ENCODE data around the gene ZNF341. TPM values are rescaled to one million over a fixed set of nuclear protein-coding genes. Genes with fewer than 3 reads are reported as not detected.
A peak's percentile ranks its signal among the peaks of the same experiment; 100 is the strongest.

ZNF341 gene
- total and polyA plus RNA-seq, 2 donors (not counting 1 experiment from before 2014, with no cell fraction given): 9.1 to 10.9 TPM

DNA sequence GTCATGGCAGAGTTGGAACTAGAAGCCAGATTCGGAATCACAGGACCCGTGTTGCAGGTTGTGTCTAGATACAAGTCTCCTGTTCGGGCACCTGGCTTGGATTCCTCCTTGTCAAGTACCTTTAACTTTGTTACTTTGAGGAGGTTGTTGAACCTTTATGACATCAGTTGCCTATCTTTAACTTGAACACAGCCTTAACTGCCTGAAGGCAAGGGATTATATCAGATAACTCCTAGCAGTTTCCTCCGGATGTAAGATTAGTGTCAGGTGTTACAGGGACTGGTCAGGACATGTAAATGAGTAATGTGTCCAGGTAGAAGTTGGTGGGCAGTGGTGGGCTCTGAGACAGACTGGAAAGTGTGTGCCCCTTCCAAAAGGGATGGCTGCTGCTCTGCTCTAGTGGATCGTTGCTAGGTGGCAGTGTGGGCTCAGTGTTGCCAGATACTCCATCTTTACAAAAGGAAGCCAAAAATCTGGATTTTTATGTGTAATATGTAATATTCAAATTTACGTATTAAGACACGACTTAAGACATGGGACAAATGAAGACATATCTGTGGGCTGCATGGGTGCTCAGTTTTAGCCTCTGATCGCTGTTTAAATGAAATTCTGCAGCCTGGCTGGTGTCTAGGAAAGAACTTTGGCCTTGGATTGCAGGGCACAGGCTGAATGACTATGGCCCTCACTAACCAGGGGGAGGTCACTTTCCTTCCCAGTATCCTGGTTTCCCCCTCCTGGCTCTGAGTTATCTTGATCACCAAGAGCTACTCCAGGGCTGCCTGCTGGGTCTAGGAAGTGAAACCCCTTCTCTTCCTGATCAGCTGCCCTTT lies 106.5 kb downstream of the ZNF341 start:
- intact Hi-C loops (cut with micrococcal nuclease): no loop called here
- peaks cover 53 to 66% of the 10 kb centered on the region in 2 donors for H3K4me1 ChIP-seq (ENCODE audit: control insufficient read depth in 2 of 2, insufficient read depth in 2 of 2, low read length in 2 of 2)
- H3K27ac ChIP-seq (ENCODE audit: low read length in 2 of 2): peak overlapping the region in 1 of 2 donors; percentile 3
- Mint-ChIP-seq H3K4me1 (peaks cover 86% of the 10 kb centered on the region), H3K27me3 (no peaks in the 10 kb centered on the region), H3K9me3 (ENCODE audit: insufficient read depth) (no peaks in the 10 kb centered on the region), H3K27ac (peak overlapping the region; percentile 20), H3K4me3 (no peak overlapping the region)
- POLR2A ChIA-PET: no interaction called here
- H3K9ac ChIP-seq (ENCODE audit: low read length): peak overlapping the region; percentile 28
- H3K9me3 ChIP-seq (ENCODE audit: control extremely low read depth in 1 of 3, control insufficient read depth in 2 of 3, insufficient read depth in 1 of 3, low read length in 2 of 3): no peaks in the 10 kb centered on the region
- H3K36me3 ChIP-seq (replicated peaks in 1 of 2; ENCODE audit: control extremely low read depth in 1 of 2, control insufficient read depth in 1 of 2, extremely low read depth in 1 of 2, insufficient read depth in 2 of 2, low read length in 1 of 2): peaks cover 0 to 22% of the 10 kb centered on the region in 2 experiments
- peaks cover 100% of the 10 kb centered on the region for H3K79me2 ChIP-seq (ENCODE audit: control insufficient read depth, insufficient read depth, low read length)
- H3K4me3 ChIP-seq (ENCODE audit: control extremely low read depth in 1 of 5, extremely low read depth in 1 of 5, insufficient read depth in 1 of 5, low read depth in 2 of 5, low read length in 4 of 5): no peak overlapping the region
- WGBS (ENCODE audit: insufficient coverage): 100% methylated on average over 7 of the region's 8 CpGs
- H4K20me1 ChIP-seq (ENCODE audit: control insufficient read depth, insufficient read depth, low read length, poor library complexity, severe bottlenecking): peaks cover 97% of the 10 kb centered on the region
- ATAC-seq (ENCODE audit: low read depth): no peak
- no peaks in the 10 kb centered on the region for H3K27me3 ChIP-seq (replicated peaks in 1 of 4; ENCODE audit: control extremely low read depth in 1 of 4, control insufficient read depth in 3 of 4, insufficient read depth in 4 of 4, low read length in 3 of 4)
- H2AFZ ChIP-seq (ENCODE audit: insufficient read depth, low read depth, low read length, poor library complexity, severe bottlenecking): no peak overlapping the region
- no peak for DNase-seq
- no peak overlapping the region for H3K4me2 ChIP-seq (replicated peaks; ENCODE audit: low read depth, low read length, poor library complexity, severe bottlenecking)
- TF ChIP-seq EZH2 (IDR thresholded peaks at IDR 0.05; ENCODE audit: borderline replicate concordance, insufficient read depth, low read depth, low read length, poor library complexity, severe bottlenecking): no peak
- TF ChIP-seq, protein P1, sequence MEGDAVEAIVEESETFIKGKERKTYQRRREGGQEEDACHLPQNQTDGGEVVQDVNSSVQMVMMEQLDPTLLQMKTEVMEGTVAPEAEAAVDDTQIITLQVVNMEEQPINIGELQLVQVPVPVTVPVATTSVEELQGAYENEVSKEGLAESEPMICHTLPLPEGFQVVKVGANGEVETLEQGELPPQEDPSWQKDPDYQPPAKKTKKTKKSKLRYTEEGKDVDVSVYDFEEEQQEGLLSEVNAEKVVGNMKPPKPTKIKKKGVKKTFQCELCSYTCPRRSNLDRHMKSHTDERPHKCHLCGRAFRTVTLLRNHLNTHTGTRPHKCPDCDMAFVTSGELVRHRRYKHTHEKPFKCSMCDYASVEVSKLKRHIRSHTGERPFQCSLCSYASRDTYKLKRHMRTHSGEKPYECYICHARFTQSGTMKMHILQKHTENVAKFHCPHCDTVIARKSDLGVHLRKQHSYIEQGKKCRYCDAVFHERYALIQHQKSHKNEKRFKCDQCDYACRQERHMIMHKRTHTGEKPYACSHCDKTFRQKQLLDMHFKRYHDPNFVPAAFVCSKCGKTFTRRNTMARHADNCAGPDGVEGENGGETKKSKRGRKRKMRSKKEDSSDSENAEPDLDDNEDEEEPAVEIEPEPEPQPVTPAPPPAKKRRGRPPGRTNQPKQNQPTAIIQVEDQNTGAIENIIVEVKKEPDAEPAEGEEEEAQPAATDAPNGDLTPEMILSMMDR (IDR thresholded peaks at IDR 0.05): no peak
- CTCF ChIA-PET: no interaction called here

DNA sequence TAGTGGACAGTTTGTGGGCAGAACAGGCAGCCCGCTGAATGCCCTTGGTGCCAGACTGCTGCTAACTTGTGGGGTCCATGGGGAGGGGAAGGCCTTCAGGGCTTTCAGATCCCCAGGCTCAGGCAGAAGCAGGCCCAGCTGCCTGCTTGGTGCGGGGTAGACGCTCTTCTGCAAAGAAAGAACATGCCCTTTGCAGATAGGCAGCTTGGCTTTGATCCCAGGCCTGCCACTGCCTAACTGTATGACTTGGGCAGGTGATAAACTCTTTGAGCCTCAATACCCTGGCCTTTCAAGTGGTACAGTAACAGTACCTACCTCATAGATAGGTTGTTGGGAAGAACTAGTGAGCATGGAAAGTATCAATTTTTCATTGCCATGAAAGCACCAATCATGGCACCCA lies 107.8 kb downstream of the ZNF341 start:
- no peaks in the 10 kb centered on the region for H3K27me3 ChIP-seq (replicated peaks in 1 of 4; ENCODE audit: control extremely low read depth in 1 of 4, control insufficient read depth in 3 of 4, insufficient read depth in 4 of 4, low read length in 3 of 4)
- H3K27ac Mint-ChIP-seq: no peak overlapping the region
- ATAC-seq (ENCODE audit: low read depth): no peak
- peaks cover 100% of the 10 kb centered on the region for H3K79me2 ChIP-seq (ENCODE audit: control insufficient read depth, insufficient read depth, low read length)
- peaks cover 97% of the 10 kb centered on the region for H4K20me1 ChIP-seq (ENCODE audit: control insufficient read depth, insufficient read depth, low read length, poor library complexity, severe bottlenecking)
- ChIA-PET CTCF (interaction anchor here (0.5 kb wide), 1 partner anchor 108 kb away, joined by 5 read pairs; no protein-coding TSS in a partner anchor), POLR2A (no interaction called here)
- H3K4me2 ChIP-seq (replicated peaks; ENCODE audit: low read depth, low read length, poor library complexity, severe bottlenecking): no peak overlapping the region
- H3K4me1 Mint-ChIP-seq: peaks cover 91% of the 10 kb centered on the region
- H2AFZ ChIP-seq (ENCODE audit: insufficient read depth, low read depth, low read length, poor library complexity, severe bottlenecking): no peak overlapping the region
- H3K9ac ChIP-seq (ENCODE audit: low read length): no peak overlapping the region
- H3K9me3 ChIP-seq (ENCODE audit: control extremely low read depth in 1 of 3, control insufficient read depth in 2 of 3, insufficient read depth in 1 of 3, low read length in 2 of 3): no peaks in the 10 kb centered on the region
- H3K4me3 Mint-ChIP-seq: no peak overlapping the region
- H3K4me1 ChIP-seq (ENCODE audit: control insufficient read depth in 2 of 2, insufficient read depth in 2 of 2, low read length in 2 of 2): peaks cover 66 to 78% of the 10 kb centered on the region in 2 donors
- 65% methylated on average over 3 of the region's 3 CpGs for WGBS (ENCODE audit: insufficient coverage)
- no peak for DNase-seq
- intact Hi-C loops (cut with micrococcal nuclease): no loop called here
- peaks cover 0 to 14% of the 10 kb centered on the region in 2 experiments for H3K36me3 ChIP-seq (replicated peaks in 1 of 2; ENCODE audit: control extremely low read depth in 1 of 2, control insufficient read depth in 1 of 2, extremely low read depth in 1 of 2, insufficient read depth in 2 of 2, low read length in 1 of 2)
- no peaks in the 10 kb centered on the region for H3K9me3 Mint-ChIP-seq (ENCODE audit: insufficient read depth)
- H3K27ac ChIP-seq (ENCODE audit: low read length in 2 of 2): no peak overlapping the region
- no peaks in the 10 kb centered on the region for H3K27me3 Mint-ChIP-seq
- no peak for TF ChIP-seq EZH2 (IDR thresholded peaks at IDR 0.05; ENCODE audit: borderline replicate concordance, insufficient read depth, low read depth, low read length, poor library complexity, severe bottlenecking)
- TF ChIP-seq, protein P1 (IDR thresholded peaks at IDR 0.05): no peak
- no peak overlapping the region for H3K4me3 ChIP-seq (ENCODE audit: control extremely low read depth in 1 of 5, extremely low read depth in 1 of 5, insufficient read depth in 1 of 5, low read depth in 2 of 5, low read length in 4 of 5)
